Mesendoderm (in vitro differentiated cells): Measurements from ENCODE around the gene AGXT2.

Experiments used
- DNase-seq: peaks from one replicate; pipeline ENCODE4 v3.0.0; 2013
- H2AK5ac ChIP-seq: 2 replicates; pipeline ENCODE4 v1.6.1; 2013; ENCODE audit warnings: low read length, inconsistent platforms
- H2BK120ac ChIP-seq: 2 replicates; pipeline ENCODE4 v1.6.1; 2013; ENCODE audit warnings: low read depth, mild to moderate bottlenecking, low read length, moderate library complexity, mixed read lengths
- H2BK15ac ChIP-seq: replicated peaks from 2 replicates; pipeline ENCODE4 v1.6.1; 2013; ENCODE audit warnings: low read depth, mild to moderate bottlenecking, moderate library complexity
- H2BK5ac ChIP-seq: 2 replicates; pipeline ENCODE4 v1.6.1; 2013; ENCODE audit warnings: low read length, inconsistent platforms
- H3K18ac ChIP-seq: 2 replicates; pipeline ENCODE4 v1.6.1; 2013; ENCODE audit warnings: mild to moderate bottlenecking, low read length, mixed read lengths
- H3K23ac ChIP-seq: one replicate; pipeline ENCODE4 v1.6.1; 2013; ENCODE audit warnings: low read length
- H3K27ac ChIP-seq: 2 replicates; pipeline ENCODE4 v1.5.1; 2013; ENCODE audit warnings: low read depth, mild to moderate bottlenecking, inconsistent platforms, low read length, moderate library complexity
- H3K27me3 ChIP-seq: 2 replicates; pipeline ENCODE4 v1.6.1; 2013; ENCODE audit warnings: low read length, control low read depth, mild to moderate bottlenecking, inconsistent platforms; ENCODE audit not compliant: insufficient read depth, poor library complexity
- H3K36me3 ChIP-seq: 2 replicates; pipeline ENCODE4 v1.6.1; 2013; ENCODE audit warnings: low read length, inconsistent platforms; ENCODE audit not compliant: control insufficient read depth, insufficient read depth
- H3K4ac ChIP-seq: one replicate; pipeline ENCODE4 v1.6.1; 2013; ENCODE audit warnings: low read depth, mild to moderate bottlenecking, low read length, moderate library complexity
- H3K4me1 ChIP-seq: 2 replicates; pipeline ENCODE4 v1.6.1; 2013; ENCODE audit warnings: low read depth, low read length, inconsistent platforms; ENCODE audit not compliant: control insufficient read depth
- H3K4me2 ChIP-seq: 2 replicates; pipeline ENCODE4 v1.6.1; 2013; ENCODE audit warnings: low read length
- H3K4me3 ChIP-seq: 2 replicates; pipeline ENCODE4 v1.5.1; 2013; ENCODE audit warnings: mild to moderate bottlenecking, low read length
- H3K56ac ChIP-seq: one replicate; pipeline ENCODE4 v1.6.1; 2013; ENCODE audit warnings: low read length
- H3K79me1 ChIP-seq: 2 replicates; pipeline ENCODE4 v1.6.1; 2013; ENCODE audit warnings: low read length, inconsistent platforms
- H3K79me2 ChIP-seq: 2 replicates; pipeline ENCODE4 v1.6.1; 2013; ENCODE audit warnings: mild to moderate bottlenecking, low read length; ENCODE audit not compliant: control insufficient read depth, insufficient read depth
- H3K9ac ChIP-seq: 2 replicates; pipeline ENCODE4 v1.6.1; 2013; ENCODE audit warnings: low read length, inconsistent platforms
- H4K5ac ChIP-seq: one replicate; pipeline ENCODE4 v1.6.1; 2013; ENCODE audit warnings: low read length
- H4K8ac ChIP-seq: one replicate; pipeline ENCODE4 v1.6.1; 2013; ENCODE audit warnings: low read depth, mild to moderate bottlenecking, control low read depth, low read length, moderate library complexity
- WGBS: extraction: QIAGEN DNeasy Blood & Tissue Kit; methylation state at CpG from one replicate; pipeline ENCODE4 v1.1.7; 2013; ENCODE audit warnings: low lambda C conversion rate, missing lambda C conversion rate; ENCODE audit not compliant: insufficient coverage; ENCODE audit errors: extremely low coverage; 5-methylcytosine and 5-hydroxymethylcytosine counted together

AGXT2 gene

DNA sequence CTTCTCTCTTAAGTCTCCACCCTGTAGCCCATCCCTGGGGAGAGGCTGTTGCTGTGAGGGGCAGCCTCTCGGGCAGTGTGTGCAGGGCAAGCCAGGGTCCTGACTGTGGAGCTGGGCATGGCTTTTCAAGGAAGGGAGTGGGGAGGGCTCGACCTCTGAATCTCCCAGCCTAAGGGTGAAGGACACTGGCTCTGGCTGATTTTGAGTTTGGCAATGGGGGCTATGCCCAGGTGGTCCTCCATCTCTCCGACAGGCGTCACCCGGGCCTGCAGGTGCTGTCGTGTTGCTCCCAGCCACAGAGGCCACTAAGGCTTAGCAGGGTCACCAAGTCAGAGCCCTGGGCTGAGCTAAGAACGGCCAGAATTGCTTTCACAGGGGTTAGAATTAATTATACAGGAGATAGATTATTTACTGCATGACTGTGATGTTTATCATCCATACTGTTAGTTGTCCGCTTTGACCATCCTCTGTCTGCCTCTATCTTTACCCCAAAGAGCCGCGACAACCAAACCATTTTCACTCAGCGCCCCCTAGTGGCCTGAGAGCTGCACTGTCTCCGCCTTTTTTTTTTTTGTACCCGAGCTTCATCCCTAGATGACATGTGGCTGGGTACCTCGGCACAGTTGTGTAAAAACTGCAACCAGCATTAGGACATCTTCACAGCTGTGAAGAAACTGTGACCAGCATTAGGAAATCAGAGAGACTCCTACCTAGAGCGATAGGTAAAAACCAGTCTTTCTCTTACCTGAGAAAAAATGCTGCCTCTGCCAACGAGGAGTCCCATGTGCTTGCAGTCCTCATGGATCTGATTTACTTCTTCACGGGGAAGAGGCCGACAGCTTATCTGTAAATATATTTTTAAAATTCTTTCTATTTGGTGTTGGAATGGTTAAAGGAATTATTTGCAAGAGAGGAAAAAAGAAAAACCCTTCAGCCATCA is 44.5 kb downstream of the AGXT2 start:
- no peaks in the 10 kb centered on the region for H3K4me1 ChIP-seq
- DNase-seq, result peak; percentile 72
- WGBS, result no CpG with 5 or more reads among the region's 18 CpGs
- H3K9ac ChIP-seq, result no peak overlapping the region
- H3K4me2 ChIP-seq, result no peak overlapping the region
- no peak overlapping the region for H3K56ac ChIP-seq
- no peak overlapping the region for H4K8ac ChIP-seq
- no peaks in the 10 kb centered on the region for H3K79me2 ChIP-seq
- H3K79me1 ChIP-seq, result no peaks in the 10 kb centered on the region
- H3K27me3 ChIP-seq, result no peaks in the 10 kb centered on the region
- no peak overlapping the region for H2BK15ac ChIP-seq
- H4K5ac ChIP-seq, result no peak overlapping the region
- H3K18ac ChIP-seq, result no peak overlapping the region
- H2BK5ac ChIP-seq, result no peak overlapping the region
- no peak overlapping the region for H3K23ac ChIP-seq
- H3K27ac ChIP-seq, result no peak overlapping the region
- no peaks in the 10 kb centered on the region for H3K36me3 ChIP-seq
- no peak overlapping the region for H3K4me3 ChIP-seq
- no peak overlapping the region for H3K4ac ChIP-seq
- no peak overlapping the region for H2BK120ac ChIP-seq
- H2AK5ac ChIP-seq, result no peak overlapping the region

DNA sequence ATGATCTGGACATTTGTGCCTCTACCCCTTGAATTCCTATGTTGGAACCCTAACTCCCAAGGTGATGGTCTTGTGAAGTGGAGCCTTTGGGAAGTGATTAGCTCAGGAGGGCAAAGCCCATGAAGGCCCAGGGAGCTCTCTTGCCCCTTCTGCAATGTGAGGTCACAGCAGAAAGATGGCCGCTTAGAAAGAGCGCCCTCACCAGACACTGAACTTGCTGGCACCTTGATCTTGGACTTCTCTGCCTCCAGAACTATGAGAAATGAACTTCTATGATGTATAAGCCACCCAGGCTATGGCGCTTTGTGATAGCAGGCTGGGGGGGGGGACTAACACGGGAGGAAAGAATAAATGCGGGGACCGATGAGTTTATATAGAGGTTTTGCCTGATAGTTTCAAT is 45.3 kb downstream of the AGXT2 start:
- Histone ChIP-seq H3K27ac (no peak overlapping the region), H4K8ac (no peak overlapping the region), H3K56ac (no peak overlapping the region), H3K18ac (no peak overlapping the region), H3K79me2 (no peaks in the 10 kb centered on the region), H3K4me1 (no peaks in the 10 kb centered on the region), H3K4me3 (no peak overlapping the region), H2BK120ac (no peak overlapping the region), H2BK5ac (no peak overlapping the region), H3K9ac (no peak overlapping the region), H3K79me1 (no peaks in the 10 kb centered on the region), H3K23ac (no peak overlapping the region), H3K27me3 (no peaks in the 10 kb centered on the region), H2BK15ac (no peak overlapping the region), H3K36me3 (no peaks in the 10 kb centered on the region), H3K4me2 (no peak overlapping the region), H2AK5ac (no peak overlapping the region), H3K4ac (no peak overlapping the region), H4K5ac (no peak overlapping the region)
- WGBS, result no CpG with 5 or more reads among the region's 6 CpGs
- DNase-seq, result no peak

DNA sequence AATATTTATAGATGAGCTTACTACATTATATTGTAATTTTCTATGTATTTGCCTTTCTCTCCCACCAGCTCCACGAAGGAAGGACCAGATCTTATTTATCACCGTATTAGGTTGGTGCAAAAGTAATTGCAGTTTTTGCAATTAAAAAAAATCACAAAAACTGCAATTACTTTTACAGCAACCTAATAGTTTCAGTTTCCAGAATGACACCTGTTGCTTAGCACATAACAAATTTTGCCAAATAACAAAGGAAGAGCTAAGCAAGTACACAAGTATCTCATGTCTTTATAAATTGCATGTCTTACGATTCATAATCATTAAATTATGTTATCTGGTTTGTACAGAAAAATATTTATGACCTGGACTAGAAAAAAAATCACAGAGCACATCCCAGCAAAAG is 45.9 kb downstream of the AGXT2 start:
- Histone ChIP-seq H3K4me2 (no peak overlapping the region), H3K79me1 (no peaks in the 10 kb centered on the region), H3K27me3 (no peaks in the 10 kb centered on the region), H3K79me2 (no peaks in the 10 kb centered on the region), H3K9ac (no peak overlapping the region), H2BK15ac (no peak overlapping the region), H3K4me1 (no peaks in the 10 kb centered on the region), H3K4ac (no peak overlapping the region), H2AK5ac (no peak overlapping the region), H2BK120ac (no peak overlapping the region), H3K18ac (no peak overlapping the region), H3K23ac (no peak overlapping the region), H3K56ac (no peak overlapping the region), H4K8ac (no peak overlapping the region), H3K27ac (no peak overlapping the region), H3K4me3 (no peak overlapping the region), H4K5ac (no peak overlapping the region), H3K36me3 (no peaks in the 10 kb centered on the region), H2BK5ac (no peak overlapping the region)
- WGBS, result no CpG with 5 or more reads among the region's 3 CpGs
- no peak for DNase-seq

DNA sequence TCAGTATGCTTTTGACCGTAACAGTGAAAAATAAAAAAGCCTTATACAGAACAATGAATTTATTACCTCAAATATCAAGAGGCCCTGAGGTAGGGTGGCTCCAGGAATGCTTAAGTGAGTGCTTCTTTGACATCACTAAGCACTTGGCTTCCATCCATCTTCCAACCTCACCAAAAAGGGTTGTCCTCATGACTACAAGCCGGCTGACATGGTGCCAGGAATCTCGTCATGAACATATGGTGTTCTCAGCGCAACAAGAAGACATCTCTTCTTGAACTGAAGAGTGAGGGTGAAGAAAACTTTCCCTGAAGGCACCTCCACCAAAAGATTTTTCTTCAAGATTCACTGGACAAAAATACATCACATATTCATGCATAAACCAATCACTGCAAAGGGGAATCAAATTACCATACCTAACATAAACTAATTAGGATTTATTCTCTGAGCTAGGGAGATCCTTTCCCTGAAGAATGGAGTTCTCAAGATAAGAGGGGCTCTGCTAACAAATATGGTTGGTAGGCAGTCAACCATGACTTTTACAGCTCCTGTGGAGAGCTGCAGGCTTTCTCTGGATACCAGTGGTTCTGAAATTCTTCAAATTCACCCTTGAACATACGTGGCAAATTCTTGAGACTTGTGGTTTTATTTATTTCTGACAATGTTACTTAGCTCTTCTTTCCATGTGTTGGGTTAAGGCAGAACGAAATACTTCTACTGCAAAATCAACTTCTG is 49.5 kb downstream of the AGXT2 start:
- Histone ChIP-seq H3K18ac (no peak overlapping the region), H3K4me1 (no peaks in the 10 kb centered on the region), H4K8ac (no peak overlapping the region), H3K4me2 (no peak overlapping the region), H3K23ac (no peak overlapping the region), H3K27me3 (no peaks in the 10 kb centered on the region), H2AK5ac (no peak overlapping the region), H2BK120ac (no peak overlapping the region), H4K5ac (no peak overlapping the region), H3K79me1 (no peaks in the 10 kb centered on the region), H3K36me3 (no peaks in the 10 kb centered on the region), H3K9ac (no peak overlapping the region), H2BK15ac (no peak overlapping the region), H3K27ac (no peak overlapping the region), H3K4me3 (no peak overlapping the region), H3K56ac (no peak overlapping the region), H2BK5ac (no peak overlapping the region), H3K79me2 (no peaks in the 10 kb centered on the region), H3K4ac (no peak overlapping the region)
- WGBS, result no CpG with 5 or more reads among the region's 6 CpGs
- no peak for DNase-seq

DNA sequence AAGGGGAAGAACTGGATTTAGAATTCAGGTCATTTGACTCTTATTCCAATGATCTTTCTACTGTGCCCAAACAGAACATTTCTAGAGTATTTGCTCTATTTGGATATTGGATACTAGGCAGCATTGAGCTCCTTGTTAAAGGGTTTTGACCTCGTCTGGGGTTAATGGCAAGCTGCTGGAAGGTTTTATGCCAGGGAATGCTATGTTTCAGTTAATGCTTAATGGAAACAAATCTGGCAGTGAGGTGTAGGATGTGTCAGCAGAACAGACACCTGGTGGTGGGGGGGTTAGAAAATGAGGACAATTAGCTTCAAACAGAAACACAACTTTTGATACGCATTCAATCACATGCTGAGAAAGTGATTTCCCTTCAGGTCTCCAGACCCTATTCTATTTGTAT is 51.5 kb downstream of the AGXT2 start:
- no peaks in the 10 kb centered on the region for H3K79me1 ChIP-seq
- no peak overlapping the region for H3K18ac ChIP-seq

More for the DNA sequence above, 51.5 kb downstream of the AGXT2 start:
- H3K36me3 ChIP-seq, result no peaks in the 10 kb centered on the region
- H3K27me3 ChIP-seq, result no peaks in the 10 kb centered on the region
- H3K4me1 ChIP-seq, result no peaks in the 10 kb centered on the region
- H4K5ac ChIP-seq, result no peak overlapping the region
- no peak overlapping the region for H3K56ac ChIP-seq
- H2AK5ac ChIP-seq, result no peak overlapping the region
- WGBS, result no CpG with 5 or more reads among the region's 2 CpGs
- H3K4ac ChIP-seq, result no peak overlapping the region
- H3K27ac ChIP-seq, result no peak overlapping the region
- no peak overlapping the region for H3K23ac ChIP-seq
- H3K4me3 ChIP-seq, result no peak overlapping the region
- no peak overlapping the region for H2BK120ac ChIP-seq
- H2BK5ac ChIP-seq, result no peak overlapping the region
- H4K8ac ChIP-seq, result no peak overlapping the region
- H2BK15ac ChIP-seq, result no peak overlapping the region
- H3K79me2 ChIP-seq, result no peaks in the 10 kb centered on the region
- H3K9ac ChIP-seq, result no peak overlapping the region
- H3K4me2 ChIP-seq, result no peak overlapping the region
- DNase-seq, result no peak
